RWPE2 (cell line): ENCODE data around the gene ARHGAP26.
A peak's percentile ranks its signal among the peaks of the same experiment; 100 is the strongest.

Experiments used
- ATAC-seq: fragments of 200-7000 bp; cut with Tn5 transposase; 3 replicates; pipeline ENCODE4 v1.9.1; 2021; ENCODE audit warnings: low read depth
- DNase-seq: peaks from one replicate; pipeline ENCODE4 v3.0.0-alpha.2; 2020; ENCODE audit warnings: low spot score
- H3K27ac ChIP-seq: fragments of 450-650 bp; 2 replicates; pipeline ENCODE4 v1.5.1; 2017; ENCODE audit warnings: mild to moderate bottlenecking; ENCODE audit not compliant: poor library complexity, severe bottlenecking
- H3K27me3 ChIP-seq: fragments of 250-450 bp; sonication (Bioruptor Pico); 2 replicates; pipeline ENCODE4 v1.5.1; 2021; ENCODE audit warnings: mild to moderate bottlenecking, moderate library complexity; ENCODE audit not compliant: insufficient read depth, poor library complexity, severe bottlenecking
- H3K36me3 ChIP-seq: fragments of 250-450 bp; sonication (Bioruptor Pico); 2 replicates; pipeline ENCODE4 v1.5.1; 2020; ENCODE audit warnings: low read depth, mild to moderate bottlenecking, moderate library complexity
- H3K4me1 ChIP-seq: fragments of 250-450 bp; sonication (Bioruptor Pico); 2 replicates; pipeline ENCODE4 v1.5.1; 2021; ENCODE audit warnings: mild to moderate bottlenecking, moderate library complexity; ENCODE audit not compliant: insufficient read depth, poor library complexity, severe bottlenecking
- H3K4me3 ChIP-seq: fragments of 250-450 bp; sonication (Bioruptor Pico); 2 replicates; pipeline ENCODE4 v1.5.1; 2021; ENCODE audit warnings: mild to moderate bottlenecking, moderate library complexity; ENCODE audit not compliant: severe bottlenecking
- H3K9me3 ChIP-seq: fragments of 250-450 bp; sonication (Bioruptor Pico); 2 replicates; pipeline ENCODE4 v1.5.1; 2021; ENCODE audit warnings: mild to moderate bottlenecking, moderate library complexity; ENCODE audit not compliant: severe bottlenecking
- TF ChIP-seq, protein P1 (sequence below): fragments of 450-650 bp; IDR thresholded peaks from one replicate; pipeline ENCODE4 v1.5.1; 2017; ENCODE audit warnings: mild to moderate bottlenecking, moderate library complexity; ENCODE audit not compliant: poor library complexity, severe bottlenecking

The ARHGAP26 gene

DNA sequence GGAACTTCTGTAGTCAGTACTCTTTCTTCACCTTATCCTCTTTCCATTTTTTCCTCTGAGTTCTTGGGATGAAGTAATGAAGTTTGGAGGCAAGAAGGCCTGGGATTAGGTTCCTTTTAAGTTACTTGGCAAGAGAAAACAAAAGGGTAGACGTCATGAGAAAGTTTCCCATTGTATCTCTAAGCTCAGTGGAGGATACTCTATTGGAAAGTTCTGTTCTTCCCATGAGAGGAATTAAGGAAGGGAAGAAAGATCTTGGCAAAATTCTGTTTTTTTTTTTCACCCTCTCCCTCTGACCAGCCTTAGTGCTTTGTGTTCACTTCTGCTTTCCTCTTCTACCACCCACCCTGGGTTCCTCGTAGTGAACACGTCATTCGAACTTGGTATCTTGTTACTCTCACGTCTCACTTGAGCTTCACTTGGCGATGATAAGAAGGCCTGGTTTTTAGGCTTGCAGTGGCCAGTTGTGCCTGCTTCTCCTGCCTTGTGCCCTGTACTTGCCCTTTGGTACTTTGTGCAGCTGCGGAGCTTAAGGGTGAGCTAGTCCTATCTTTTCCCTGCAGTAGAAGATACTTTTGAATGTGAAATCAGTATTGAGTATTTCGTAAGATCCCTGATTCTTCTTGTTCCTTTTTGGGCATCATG lies 67.0 kb downstream of the ARHGAP26 start:
- H3K27me3 ChIP-seq: no peaks in the 10 kb centered on the region
- ATAC-seq: no peak

DNA sequence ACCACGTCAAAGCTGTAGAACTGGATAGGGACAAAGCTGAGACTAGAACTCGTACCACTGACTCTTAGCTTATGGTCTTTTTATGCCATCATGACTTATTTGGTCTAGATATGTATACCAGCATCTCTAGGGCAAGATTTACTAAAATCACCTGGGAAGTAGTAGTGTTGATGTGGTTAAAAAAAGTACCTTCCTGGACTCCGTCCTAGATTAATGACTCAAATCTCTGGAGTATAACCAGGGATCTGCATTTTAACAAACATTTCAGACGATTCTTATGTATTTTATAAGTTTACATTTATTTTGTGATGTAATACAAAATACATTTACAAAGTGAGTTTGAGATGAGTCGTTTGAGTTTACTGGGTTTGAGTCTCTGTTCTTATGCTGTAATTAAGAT lies 68.7 kb downstream of the ARHGAP26 start:
- Histone ChIP-seq H3K27me3 (no peaks in the 10 kb centered on the region), H3K27ac (no peak overlapping the region), H3K36me3 (no peaks in the 10 kb centered on the region), H3K4me3 (no peak overlapping the region), H3K9me3 (no peaks in the 10 kb centered on the region), H3K4me1 (peaks cover 9% of the 10 kb centered on the region)
- TF ChIP-seq, protein P1, sequence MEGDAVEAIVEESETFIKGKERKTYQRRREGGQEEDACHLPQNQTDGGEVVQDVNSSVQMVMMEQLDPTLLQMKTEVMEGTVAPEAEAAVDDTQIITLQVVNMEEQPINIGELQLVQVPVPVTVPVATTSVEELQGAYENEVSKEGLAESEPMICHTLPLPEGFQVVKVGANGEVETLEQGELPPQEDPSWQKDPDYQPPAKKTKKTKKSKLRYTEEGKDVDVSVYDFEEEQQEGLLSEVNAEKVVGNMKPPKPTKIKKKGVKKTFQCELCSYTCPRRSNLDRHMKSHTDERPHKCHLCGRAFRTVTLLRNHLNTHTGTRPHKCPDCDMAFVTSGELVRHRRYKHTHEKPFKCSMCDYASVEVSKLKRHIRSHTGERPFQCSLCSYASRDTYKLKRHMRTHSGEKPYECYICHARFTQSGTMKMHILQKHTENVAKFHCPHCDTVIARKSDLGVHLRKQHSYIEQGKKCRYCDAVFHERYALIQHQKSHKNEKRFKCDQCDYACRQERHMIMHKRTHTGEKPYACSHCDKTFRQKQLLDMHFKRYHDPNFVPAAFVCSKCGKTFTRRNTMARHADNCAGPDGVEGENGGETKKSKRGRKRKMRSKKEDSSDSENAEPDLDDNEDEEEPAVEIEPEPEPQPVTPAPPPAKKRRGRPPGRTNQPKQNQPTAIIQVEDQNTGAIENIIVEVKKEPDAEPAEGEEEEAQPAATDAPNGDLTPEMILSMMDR: no peak
- DNase-seq (no peak), ATAC-seq (no peak)

More for the DNA sequence above, 67.0 kb downstream of the ARHGAP26 start:
- Histone ChIP-seq H3K4me3 (no peak overlapping the region), H3K9me3 (no peaks in the 10 kb centered on the region), H3K36me3 (no peaks in the 10 kb centered on the region), H3K4me1 (peaks cover 9% of the 10 kb centered on the region), H3K27ac (no peak overlapping the region)
- no peak for DNase-seq
- TF ChIP-seq, protein P1: no peak

DNA sequence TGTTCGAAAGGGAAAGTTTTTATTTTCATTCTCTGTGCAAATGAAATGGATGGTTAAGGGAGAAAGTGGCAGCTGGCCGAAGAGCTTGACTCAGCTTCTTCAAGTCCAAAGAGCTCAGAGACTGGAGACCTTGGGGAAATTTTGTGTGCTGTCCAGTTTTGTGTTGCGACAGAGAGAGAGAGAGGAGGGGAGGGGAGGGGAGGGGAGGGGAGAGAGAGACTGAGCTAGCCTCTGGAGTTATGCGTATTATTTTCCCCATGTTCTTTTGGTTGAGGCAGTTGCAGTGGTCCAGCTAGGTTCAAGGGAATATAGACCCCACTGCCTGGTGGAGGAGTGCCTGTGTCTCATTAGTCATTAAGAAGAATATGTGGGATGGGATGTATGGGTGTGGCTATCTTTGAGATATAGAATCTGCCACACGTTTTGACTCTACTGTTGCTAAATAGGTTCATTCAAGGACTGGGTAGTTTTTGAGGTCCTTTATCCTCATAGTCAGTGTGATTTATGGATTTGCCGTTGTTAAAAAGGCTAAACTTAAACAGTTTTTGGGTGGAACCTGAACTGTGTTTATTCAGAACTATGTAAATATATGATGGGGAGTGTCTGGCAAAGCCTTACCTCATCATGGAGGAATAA lies 69.7 kb downstream of the ARHGAP26 start:
- TF ChIP-seq, protein P1: no peak
- no peak overlapping the region for H3K27ac ChIP-seq
- H3K4me1 ChIP-seq: peaks cover 9% of the 10 kb centered on the region
- no peak for DNase-seq
- no peaks in the 10 kb centered on the region for H3K27me3 ChIP-seq
- H3K4me3 ChIP-seq: no peak overlapping the region
- H3K9me3 ChIP-seq: no peaks in the 10 kb centered on the region
- no peaks in the 10 kb centered on the region for H3K36me3 ChIP-seq
- ATAC-seq: peak; percentile 54; the same call in 2 of the 3 replicates

DNA sequence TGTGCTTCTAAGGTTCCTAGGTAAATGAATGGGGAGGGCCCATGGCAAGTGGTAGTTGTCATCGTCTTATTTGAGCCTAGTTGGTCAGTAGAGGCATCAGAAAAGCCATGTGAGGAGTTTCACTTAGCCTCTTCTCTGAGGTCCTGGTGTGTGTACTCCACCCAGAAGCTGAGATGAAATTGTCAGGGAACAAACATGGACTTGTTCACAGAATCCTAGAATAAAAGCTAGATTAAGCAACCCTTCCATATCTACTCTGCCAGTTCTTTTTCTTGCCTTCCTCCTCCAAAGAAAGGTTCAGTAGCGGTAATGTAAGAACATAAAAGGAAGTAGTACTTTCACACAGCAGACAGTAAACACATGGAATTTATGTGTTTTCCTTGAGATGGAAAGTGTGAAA lies 70.4 kb downstream of the ARHGAP26 start:
- DNase-seq (no peak), ATAC-seq (no peak)
- TF ChIP-seq, protein P1: no peak
- Histone ChIP-seq H3K4me3 (no peak overlapping the region), H3K27me3 (no peaks in the 10 kb centered on the region), H3K9me3 (no peaks in the 10 kb centered on the region), H3K36me3 (no peaks in the 10 kb centered on the region), H3K27ac (no peak overlapping the region), H3K4me1 (peaks cover 9% of the 10 kb centered on the region)
